Right atrium auricular region (tissue), 2 donors: Measurements from ENCODE around the gene TIMM23. TPM values are rescaled to one million over a fixed set of nuclear protein-coding genes. Genes with fewer than 3 reads are reported as not detected.

Source experiments
- DNase-seq: peaks from one replicate; pipeline ENCODE4 v3.0.0-alpha.2; 2019; ENCODE audit warnings: low spot score
- H3K27ac ChIP-seq, 2 donors: fragments of 200-600 bp; sonication (generic); 1 replicate in 1 of 2; 2 replicates in 1 of 2; pipeline ENCODE4 v1.5.1; 2016 to 2019
- H3K27me3 ChIP-seq, 2 donors: fragments of 200-600 bp; sonication (generic); one replicate each; pipeline versions ENCODE4 v1.5.1 to v1.6.0; 2017 to 2019
- H3K36me3 ChIP-seq: fragments of 200-600 bp; sonication (generic); one replicate; pipeline ENCODE4 v1.5.1; 2016
- H3K4me1 ChIP-seq, 2 donors: fragments of 200-600 bp; sonication (generic); one replicate each; pipeline versions ENCODE4 v1.5.1 to v1.6.0; 2017 to 2019
- H3K4me3 ChIP-seq, 2 donors: fragments of 200-600 bp; sonication (generic); 1 replicate in 1 of 2; 2 replicates in 1 of 2; pipeline ENCODE4 v1.5.1; 2017 to 2019; ENCODE audit warnings: mild to moderate bottlenecking in 1 of 2, moderate library complexity in 1 of 2
- H3K9me3 ChIP-seq, 2 donors: fragments of 200-600 bp; sonication (generic); one replicate each; pipeline ENCODE4 v1.5.1; 2019
- total RNA-seq, 2 donors: library from RNA; depleted of rRNA; stranded (reverse); fragments of >200 nt; gene quantifications; one replicate each; pipeline ENCODE4 v1.1.0, GENCODE V29; 2016
- TF ChIP-seq, protein P1 (sequence below), 2 donors: fragments of 200-600 bp; sonication (generic); IDR thresholded peaks; one replicate each; pipeline ENCODE4 v1.5.1; 2019; ENCODE audit warnings: antibody characterized with exemption in 2 of 2

TIMM23 gene
- total RNA-seq, 2 donors from 2014 or later = 67.6 to 88.8 TPM

- H3K4me1 ChIP-seq = peaks cover 0 to 93% of the 10 kb centered on the region in 2 donors
- TF ChIP-seq, protein P1, sequence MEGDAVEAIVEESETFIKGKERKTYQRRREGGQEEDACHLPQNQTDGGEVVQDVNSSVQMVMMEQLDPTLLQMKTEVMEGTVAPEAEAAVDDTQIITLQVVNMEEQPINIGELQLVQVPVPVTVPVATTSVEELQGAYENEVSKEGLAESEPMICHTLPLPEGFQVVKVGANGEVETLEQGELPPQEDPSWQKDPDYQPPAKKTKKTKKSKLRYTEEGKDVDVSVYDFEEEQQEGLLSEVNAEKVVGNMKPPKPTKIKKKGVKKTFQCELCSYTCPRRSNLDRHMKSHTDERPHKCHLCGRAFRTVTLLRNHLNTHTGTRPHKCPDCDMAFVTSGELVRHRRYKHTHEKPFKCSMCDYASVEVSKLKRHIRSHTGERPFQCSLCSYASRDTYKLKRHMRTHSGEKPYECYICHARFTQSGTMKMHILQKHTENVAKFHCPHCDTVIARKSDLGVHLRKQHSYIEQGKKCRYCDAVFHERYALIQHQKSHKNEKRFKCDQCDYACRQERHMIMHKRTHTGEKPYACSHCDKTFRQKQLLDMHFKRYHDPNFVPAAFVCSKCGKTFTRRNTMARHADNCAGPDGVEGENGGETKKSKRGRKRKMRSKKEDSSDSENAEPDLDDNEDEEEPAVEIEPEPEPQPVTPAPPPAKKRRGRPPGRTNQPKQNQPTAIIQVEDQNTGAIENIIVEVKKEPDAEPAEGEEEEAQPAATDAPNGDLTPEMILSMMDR (IDR thresholded peaks at IDR 0.05) = no peak
- peak overlapping the region; percentile 74 to 91 for H3K27ac ChIP-seq
- H3K4me3 ChIP-seq = peak overlapping the region in 1 of 2 donors; percentile 13
- DNase-seq = no peak
- H3K27me3 ChIP-seq = no peaks in the 10 kb centered on the region
- H3K36me3 ChIP-seq = peaks cover 5% of the 10 kb centered on the region
- H3K9me3 ChIP-seq = no peaks in the 10 kb centered on the region
Observed at GRCh38 chr10:46020344-46020657, 48.0 kb downstream of the TIMM23 start.

DNA sequence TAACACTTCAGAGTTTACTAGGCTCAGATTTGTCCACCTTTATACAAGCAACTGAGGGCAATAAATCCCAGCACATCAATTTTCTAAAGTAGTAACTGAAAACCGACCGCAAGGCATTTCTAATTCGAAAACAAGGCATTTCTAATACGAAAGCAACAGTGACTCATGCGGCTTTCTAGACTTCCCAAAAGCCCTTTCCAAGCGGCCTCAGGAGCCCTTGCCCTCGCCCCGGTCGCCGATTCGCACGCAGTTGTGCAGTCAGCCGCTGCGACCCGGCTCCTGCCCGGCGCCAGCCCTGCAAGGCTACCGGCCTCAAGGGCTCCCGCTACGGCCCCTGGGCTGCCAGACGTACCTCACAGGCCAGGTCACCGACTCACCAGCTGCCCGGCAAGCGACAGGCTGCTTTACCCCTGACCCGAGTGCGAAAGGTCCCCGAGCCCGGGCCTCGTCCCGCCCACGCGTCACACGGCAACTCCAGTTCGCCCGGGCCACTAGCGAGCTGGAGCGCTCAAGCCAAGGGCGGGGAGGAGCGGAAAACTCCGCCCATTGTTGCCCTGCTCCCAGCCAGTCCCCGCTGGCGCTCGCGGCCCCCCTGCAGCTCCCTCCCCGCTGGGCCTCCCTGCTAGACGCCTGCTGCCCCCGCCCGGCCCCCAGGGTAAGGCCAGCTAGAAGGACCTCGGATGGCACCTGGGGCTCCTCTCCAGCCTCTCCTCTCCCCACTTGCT is 50.9 kb downstream of the TIMM23 start:
- peaks cover 0 to 93% of the 10 kb centered on the region in 2 donors for H3K4me1 ChIP-seq
- TF ChIP-seq, protein P1 (IDR thresholded peaks at IDR 0.05) = peak; percentile 15 to 45
- H3K27ac ChIP-seq = peak overlapping the region; percentile 88 to 91
- H3K9me3 ChIP-seq = no peaks in the 10 kb centered on the region
- peak; percentile 90 for DNase-seq
- no peaks in the 10 kb centered on the region for H3K27me3 ChIP-seq
- H3K4me3 ChIP-seq = peak overlapping the region; percentile 54 to 63
- H3K36me3 ChIP-seq = no peaks in the 10 kb centered on the region

- no peak overlapping the region for H3K4me3 ChIP-seq
- H3K27me3 ChIP-seq = no peaks in the 10 kb centered on the region
- no peaks in the 10 kb centered on the region for H3K36me3 ChIP-seq
- TF ChIP-seq, protein P1 (IDR thresholded peaks at IDR 0.05) = no peak
- DNase-seq = no peak
- H3K27ac ChIP-seq = peak overlapping the region; percentile 30 to 54
- peaks cover 0 to 91% of the 10 kb centered on the region in 2 donors for H3K4me1 ChIP-seq
- H3K9me3 ChIP-seq = no peaks in the 10 kb centered on the region
Observed at GRCh38 chr10:46024948-46025347, 52.7 kb downstream of the TIMM23 start.

- no peaks in the 10 kb centered on the region for H3K36me3 ChIP-seq
- H3K9me3 ChIP-seq = no peaks in the 10 kb centered on the region
- H3K27me3 ChIP-seq = no peaks in the 10 kb centered on the region
- no peak overlapping the region for H3K4me3 ChIP-seq
- TF ChIP-seq, protein P1 (IDR thresholded peaks at IDR 0.05) = no peak
- no peak for DNase-seq
- H3K4me1 ChIP-seq = peaks cover 0 to 86% of the 10 kb centered on the region in 2 donors
- peak overlapping the region; percentile 30 to 54 for H3K27ac ChIP-seq
Observed at GRCh38 chr10:46025406-46025805, 53.1 kb downstream of the TIMM23 start.

DNA sequence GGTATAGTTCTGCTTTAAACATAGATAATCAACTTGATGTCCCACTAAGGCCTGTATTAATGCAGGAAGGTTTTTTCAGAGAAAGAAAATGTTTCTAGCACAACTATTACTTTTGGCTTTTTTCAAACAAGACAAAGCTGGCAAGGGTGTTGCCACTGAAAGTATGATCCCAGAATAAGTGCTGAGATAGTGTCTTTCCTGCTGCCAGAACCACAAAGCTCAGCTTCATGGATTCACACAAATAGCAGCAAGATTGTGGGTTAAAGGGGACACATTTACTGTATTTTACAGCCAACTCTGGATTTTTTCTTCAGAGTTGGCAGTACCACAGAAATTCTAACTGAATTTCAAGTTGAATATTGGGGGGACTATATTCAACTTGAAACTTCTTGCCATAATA is 53.8 kb downstream of the TIMM23 start:
- Histone ChIP-seq H3K36me3 (no peaks in the 10 kb centered on the region), H3K4me3 (no peak overlapping the region), H3K27me3 (no peaks in the 10 kb centered on the region), H3K4me1 (peaks cover 0 to 79% of the 10 kb centered on the region in 2 donors), H3K9me3 (no peaks in the 10 kb centered on the region), H3K27ac (peak overlapping the region; percentile 30 to 54)
- DNase-seq = no peak
- TF ChIP-seq, protein P1 (IDR thresholded peaks at IDR 0.05) = no peak
